Endothelial cell of umbilical vein (primary cell): ENCODE results near the gene CTNND2. TPM values are rescaled to one million over a fixed set of nuclear protein-coding genes. Genes with fewer than 3 reads are reported as not detected.

Experiments
- BruUV-seq: library from RNA; stranded (reverse); fragments of 400-500 nt; replicated peaks from 2 replicates; lab custom pipeline; 2021; lab: Mats Ljungman, UMichigan
- CTCF ChIA-PET: fragments of 300-600, 350-600 bp; sonication (Branson Sonifier 250); formaldehyde crosslinking; loops from one replicate; lab custom pipeline; 2021; ENCODE audit warnings: antibody characterized with exemption, inconsistent platforms; lab: Charles Lee
- POLR2A ChIA-PET: fragments of 300-600, 350-600 bp; sonication (Branson Sonifier 250); formaldehyde crosslinking; loops from one replicate; lab custom pipeline; 2021; ENCODE audit warnings: antibody characterized with exemption, inconsistent platforms; lab: Charles Lee
- DNase-seq: peaks from one replicate; pipeline ENCODE4 v3.0.0-alpha.2; 2011; ENCODE audit warnings: low read depth, low spot score
- FAIRE-seq: peaks from 2 replicates; lab custom pipeline; 2011; peaks lifted over from hg19 to GRCh38; lab: Jason Lieb, UNC
- H2AFZ ChIP-seq: 2 replicates; pipeline ENCODE4 v1.6.0; 2012; ENCODE audit warnings: low read depth, low read length, control low read depth, inconsistent platforms
- H3K27ac ChIP-seq: 2 replicates; pipeline ENCODE4 v1.5.1; 2011; ENCODE audit warnings: low read depth, mild to moderate bottlenecking, control low read depth, low read length, moderate library complexity; ENCODE audit not compliant: insufficient read depth
- H3K27me3 ChIP-seq, 2 experiments: 2 replicates each; pipeline versions ENCODE4 v1.6.0 to v1.6.1; 2011; ENCODE audit warnings: low read length in 2 of 2, mixed read lengths in 1 of 2; ENCODE audit not compliant: control insufficient read depth in 2 of 2, insufficient read depth in 2 of 2
- H3K36me3 ChIP-seq, 2 experiments: 2 replicates in 1 of 2; 3 replicates in 1 of 2; pipeline ENCODE4 v1.5.1; 2011; ENCODE audit warnings: low read length in 2 of 2, mild to moderate bottlenecking in 1 of 2, moderate library complexity in 1 of 2; ENCODE audit not compliant: control insufficient read depth in 2 of 2, insufficient read depth in 2 of 2; ENCODE audit errors: extremely low read depth in 1 of 2
- H3K4me1 ChIP-seq: 3 replicates; pipeline ENCODE4 v1.5.1; 2011; ENCODE audit warnings: mild to moderate bottlenecking, low read length; ENCODE audit not compliant: control insufficient read depth, insufficient read depth; ENCODE audit errors: extremely low read depth
- H3K4me2 ChIP-seq: 2 replicates; pipeline ENCODE4 v1.6.1; 2011; ENCODE audit warnings: low read length, control low read depth, mixed read lengths; ENCODE audit not compliant: insufficient read depth
- H3K4me3 ChIP-seq, 3 experiments: fragments of 200-600 bp in 1 of 3; sonication (generic), shearing (Covaris generic) in 1 of 3; replicated peaks in 1 of 3; 2 replicates each; pipeline ENCODE4 v1.5.1; 2011 to 2016; ENCODE audit warnings: control low read depth in 3 of 3, low read length in 3 of 3, mild to moderate bottlenecking in 2 of 3, inconsistent platforms in 1 of 3, low read depth in 1 of 3, moderate library complexity in 1 of 3; ENCODE audit not compliant: insufficient read depth in 1 of 3
- H3K79me2 ChIP-seq: 2 replicates; pipeline ENCODE4 v1.6.0; 2012; ENCODE audit warnings: low read length, inconsistent platforms; ENCODE audit not compliant: control insufficient read depth, insufficient read depth
- H3K9ac ChIP-seq: replicated peaks from 2 replicates; pipeline ENCODE3; 2011; ENCODE audit warnings: low read length, control low read depth; ENCODE audit not compliant: insufficient read depth; ENCODE audit errors: extremely low read depth
- H3K9me1 ChIP-seq: replicated peaks from 3 replicates; pipeline ENCODE4 v1.6.0; 2011; ENCODE audit warnings: mild to moderate bottlenecking, low read length; ENCODE audit not compliant: control insufficient read depth, insufficient read depth; ENCODE audit errors: extremely low read depth
- H3K9me3 ChIP-seq: replicated peaks from 2 replicates; pipeline ENCODE4 v1.5.1; 2012; ENCODE audit warnings: low read length, inconsistent platforms; ENCODE audit not compliant: control insufficient read depth, insufficient read depth
- H4K20me1 ChIP-seq: replicated peaks from 2 replicates; pipeline ENCODE3; 2011; ENCODE audit warnings: mild to moderate bottlenecking, low read length; ENCODE audit not compliant: control insufficient read depth, insufficient read depth; ENCODE audit errors: extremely low read depth
- CTCF ChIP-seq, 2 donors: IDR thresholded peaks; 1 replicate in 1 of 2; 2 replicates in 1 of 2; pipeline ENCODE4 v1.5.1; 2011; ENCODE audit warnings: low read length in 2 of 2, mild to moderate bottlenecking in 2 of 2, moderate library complexity in 2 of 2, control low read depth in 1 of 2, inconsistent platforms in 1 of 2, low read depth in 1 of 2; ENCODE audit not compliant: insufficient read depth in 1 of 2; ENCODE audit errors: extremely low read depth in 1 of 2
- EZH2 ChIP-seq: IDR thresholded peaks from 2 replicates; pipeline ENCODE4 v1.6.1; 2012; ENCODE audit warnings: borderline replicate concordance, low read depth, mild to moderate bottlenecking, moderate library complexity, low read length, inconsistent platforms; ENCODE audit not compliant: severe bottlenecking
- GATA2 ChIP-seq: IDR thresholded peaks from 2 replicates; pipeline ENCODE4 v1.7.0; 2011; ENCODE audit warnings: low read depth, mild to moderate bottlenecking, moderate library complexity, mixed read lengths, low read length; ENCODE audit not compliant: insufficient read length, insufficient read depth
- JUN ChIP-seq: IDR thresholded peaks from 2 replicates; pipeline ENCODE4 v1.6.1; 2011; ENCODE audit warnings: borderline replicate concordance, low read depth; ENCODE audit not compliant: insufficient read length, insufficient read depth
- MAX ChIP-seq: IDR thresholded peaks from 2 replicates; pipeline ENCODE4 v1.6.1; 2011; ENCODE audit not compliant: insufficient read depth, insufficient read length
- MYC ChIP-seq: IDR thresholded peaks from one replicate; pipeline ENCODE4 v1.6.1; 2011; ENCODE audit warnings: mild to moderate bottlenecking, low read depth, low read length
- POLR2A ChIP-seq: IDR thresholded peaks from 2 replicates; pipeline ENCODE4 v1.6.1; 2012; ENCODE audit warnings: low read depth, mild to moderate bottlenecking, control low read depth, low read length
- POLR2AphosphoS5 ChIP-seq: IDR thresholded peaks from 2 replicates; pipeline ENCODE4 v1.6.1; 2012; ENCODE audit warnings: low read depth, mild to moderate bottlenecking, control low read depth, low read length, moderate library complexity; ENCODE audit not compliant: insufficient read depth
- dilution Hi-C: fragments of 300-500 bp; cut with MboI; formaldehyde crosslinking; loops from one replicate; pipeline ENCODE4 v1.15.0; 2019; ENCODE audit warnings: low sequenced_read_pairs; ENCODE audit not compliant: extremely low pct_ligation_motif_present
- intact Hi-C: fragments of 100-400 bp; cut with micrococcal nuclease; formaldehyde crosslinking; loops from one replicate; pipeline ENCODE4 v1.10.0; 2022
- polyA plus RNA-seq, 4 experiments: library from polyadenylated mRNA; depleted of rRNA in 3 of 4; stranded (reverse) in 3 of 4; unstranded in 1 of 4; fragments of >200 nt; gene quantifications; 2 replicates each; pipeline versions ENCODE4 v1.2.1 to v1.2.3, GENCODE V29; 2011 to 2012; ENCODE audit warnings: missing spikeins in 1 of 4
- total RNA-seq: library from RNA; stranded (reverse); gene quantifications from 2 replicates; pipeline ENCODE4 v1.2.3, GENCODE V29; 2021

The CTNND2 gene
- total and polyA plus RNA-seq, 2 donors (not counting 3 experiments of a cell fraction or from before 2014, with no cell fraction given) = not detected

- FAIRE-seq (no peak), DNase-seq (no peak)
- intact Hi-C loops (no loop called here), dilution Hi-C loops (no loop called here)
- ChIA-PET CTCF (no interaction called here), POLR2A (no interaction called here)
- H3K79me2 ChIP-seq = no peaks in the 10 kb centered on the region
- H4K20me1 ChIP-seq = no peaks in the 10 kb centered on the region
- no peak overlapping the region for H2AFZ ChIP-seq
- no peaks in the 10 kb centered on the region for H3K36me3 ChIP-seq
- H3K9me3 ChIP-seq = peaks cover 3% of the 10 kb centered on the region
- H3K27me3 ChIP-seq = no peaks in the 10 kb centered on the region
- H3K4me2 ChIP-seq = no peak overlapping the region
- no TSS peak for BruUV-seq
- no peaks in the 10 kb centered on the region for H3K4me1 ChIP-seq
- TF ChIP-seq GATA2 (no peak), MAX (no peak), CTCF (IDR thresholded peaks at IDR 0.05; ENCODE audit: extremely low read depth in 1 of 2, insufficient read depth in 1 of 2, low read depth in 1 of 2, low read length in 2 of 2) (no peak), JUN (no peak), POLR2AphosphoS5 (no peak), MYC (no peak), POLR2A (no peak), EZH2 (no peak)
- H3K9me1 ChIP-seq = no peaks in the 10 kb centered on the region
- no peak overlapping the region for H3K4me3 ChIP-seq
- H3K27ac ChIP-seq = no peak overlapping the region
- H3K9ac ChIP-seq = no peak overlapping the region
Measured at GRCh38 chr5:11579351-11579750, 324.9 kb downstream of the CTNND2 start.
